ENCODE results near the gene MAGOH.

DNA sequence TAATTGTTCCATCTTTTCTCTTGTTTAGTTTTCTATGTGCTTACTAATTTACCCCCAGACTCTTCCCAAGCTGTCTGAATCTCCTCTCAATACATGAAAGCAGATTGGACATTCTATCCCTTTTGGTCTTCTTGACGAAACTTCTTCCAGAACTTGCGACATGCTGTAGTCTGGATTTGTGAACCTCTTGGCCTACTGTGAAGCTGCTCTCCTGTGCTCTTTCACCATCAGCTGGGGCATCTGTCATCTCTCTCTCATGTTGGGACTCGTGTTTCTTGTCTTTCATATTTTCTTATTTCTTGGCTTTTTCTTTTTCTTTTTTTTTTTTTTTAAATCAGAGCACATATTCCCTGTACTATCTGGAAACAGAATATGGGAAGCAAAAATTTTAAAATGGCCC, 34.9 kb downstream of the MAGOH start:
- TF ChIP-seq, protein P1, sequence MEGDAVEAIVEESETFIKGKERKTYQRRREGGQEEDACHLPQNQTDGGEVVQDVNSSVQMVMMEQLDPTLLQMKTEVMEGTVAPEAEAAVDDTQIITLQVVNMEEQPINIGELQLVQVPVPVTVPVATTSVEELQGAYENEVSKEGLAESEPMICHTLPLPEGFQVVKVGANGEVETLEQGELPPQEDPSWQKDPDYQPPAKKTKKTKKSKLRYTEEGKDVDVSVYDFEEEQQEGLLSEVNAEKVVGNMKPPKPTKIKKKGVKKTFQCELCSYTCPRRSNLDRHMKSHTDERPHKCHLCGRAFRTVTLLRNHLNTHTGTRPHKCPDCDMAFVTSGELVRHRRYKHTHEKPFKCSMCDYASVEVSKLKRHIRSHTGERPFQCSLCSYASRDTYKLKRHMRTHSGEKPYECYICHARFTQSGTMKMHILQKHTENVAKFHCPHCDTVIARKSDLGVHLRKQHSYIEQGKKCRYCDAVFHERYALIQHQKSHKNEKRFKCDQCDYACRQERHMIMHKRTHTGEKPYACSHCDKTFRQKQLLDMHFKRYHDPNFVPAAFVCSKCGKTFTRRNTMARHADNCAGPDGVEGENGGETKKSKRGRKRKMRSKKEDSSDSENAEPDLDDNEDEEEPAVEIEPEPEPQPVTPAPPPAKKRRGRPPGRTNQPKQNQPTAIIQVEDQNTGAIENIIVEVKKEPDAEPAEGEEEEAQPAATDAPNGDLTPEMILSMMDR (conservative IDR thresholded peaks at IDR 0.05; ENCODE audit: low read depth, low read length), result no peak
- TF ChIP-seq EZH2 (IDR thresholded peaks at IDR 0.05; ENCODE audit: low read length, unreplicated experiment), result no peak

Measured in PC-3 (cell line).